Measurements from ENCODE around the gene RBBP8NL.
"Not testable (repeated sequence)": the region's sequence is repeated elsewhere in the genome, so short reads cannot be mapped to it uniquely, and the experiment has no call there.

DNA sequence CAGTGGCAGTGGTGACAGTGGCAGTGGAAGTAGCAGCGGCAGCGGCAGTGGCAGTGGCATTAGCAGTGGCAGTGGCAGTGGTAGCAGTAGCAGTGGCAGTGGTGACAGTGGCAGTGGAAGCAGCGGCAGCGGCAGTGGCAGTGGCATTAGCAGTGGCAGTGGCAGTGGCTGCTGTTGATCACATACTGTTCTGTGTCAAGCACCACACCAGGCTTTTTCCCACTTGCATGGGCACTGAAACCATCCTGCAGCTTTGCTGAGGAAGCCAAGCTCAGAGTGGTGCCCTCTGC is 1.3 kb downstream of the RBBP8NL start:
- TF ChIP-seq, protein P1, sequence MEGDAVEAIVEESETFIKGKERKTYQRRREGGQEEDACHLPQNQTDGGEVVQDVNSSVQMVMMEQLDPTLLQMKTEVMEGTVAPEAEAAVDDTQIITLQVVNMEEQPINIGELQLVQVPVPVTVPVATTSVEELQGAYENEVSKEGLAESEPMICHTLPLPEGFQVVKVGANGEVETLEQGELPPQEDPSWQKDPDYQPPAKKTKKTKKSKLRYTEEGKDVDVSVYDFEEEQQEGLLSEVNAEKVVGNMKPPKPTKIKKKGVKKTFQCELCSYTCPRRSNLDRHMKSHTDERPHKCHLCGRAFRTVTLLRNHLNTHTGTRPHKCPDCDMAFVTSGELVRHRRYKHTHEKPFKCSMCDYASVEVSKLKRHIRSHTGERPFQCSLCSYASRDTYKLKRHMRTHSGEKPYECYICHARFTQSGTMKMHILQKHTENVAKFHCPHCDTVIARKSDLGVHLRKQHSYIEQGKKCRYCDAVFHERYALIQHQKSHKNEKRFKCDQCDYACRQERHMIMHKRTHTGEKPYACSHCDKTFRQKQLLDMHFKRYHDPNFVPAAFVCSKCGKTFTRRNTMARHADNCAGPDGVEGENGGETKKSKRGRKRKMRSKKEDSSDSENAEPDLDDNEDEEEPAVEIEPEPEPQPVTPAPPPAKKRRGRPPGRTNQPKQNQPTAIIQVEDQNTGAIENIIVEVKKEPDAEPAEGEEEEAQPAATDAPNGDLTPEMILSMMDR (IDR thresholded peaks at IDR 0.05; ENCODE audit: low read length), result not testable (repeated sequence)
- TF ChIP-seq EZH2 (optimal IDR thresholded peaks at IDR 0.05; ENCODE audit: low read depth, low read length); EZH2phosphoT487 (IDR thresholded peaks at IDR 0.05; ENCODE audit: low read length): not testable (repeated sequence)
